Astrocyte (in vitro differentiated cells and primary cell): Measurements from ENCODE around the gene TPST2. TPM values are rescaled to one million over a fixed set of nuclear protein-coding genes. Genes with fewer than 3 reads are reported as not detected.
A peak's percentile ranks its signal among the peaks of the same experiment; 100 is the strongest.

Experiments used
- DNase-seq: peaks from one replicate; pipeline ENCODE4 v3.0.0-alpha.2; 2010; ENCODE audit warnings: low read depth
- FAIRE-seq: peaks from 2 replicates; lab custom pipeline; 2011; peaks lifted over from hg19 to GRCh38; lab: Jason Lieb, UNC
- H2AFZ ChIP-seq: 2 replicates; pipeline ENCODE4 v1.6.0; 2012; ENCODE audit warnings: low read depth, low read length, inconsistent platforms
- H3K27ac ChIP-seq: 2 replicates; pipeline ENCODE4 v1.5.1; 2011; ENCODE audit warnings: low read depth, low read length, inconsistent platforms
- H3K27me3 ChIP-seq: 2 replicates; pipeline ENCODE4 v1.6.0; 2011; ENCODE audit warnings: low read length, inconsistent platforms; ENCODE audit not compliant: insufficient read depth
- H3K36me3 ChIP-seq: 2 replicates; pipeline ENCODE4 v1.5.1; 2011; ENCODE audit warnings: low read length, inconsistent platforms; ENCODE audit not compliant: insufficient read depth
- H3K4me1 ChIP-seq: 2 replicates; pipeline ENCODE4 v1.5.1; 2011; ENCODE audit warnings: low read length, inconsistent platforms; ENCODE audit not compliant: insufficient read depth
- H3K4me2 ChIP-seq: 2 replicates; pipeline ENCODE4 v1.6.0; 2012; ENCODE audit warnings: low read length, inconsistent platforms
- H3K4me3 ChIP-seq: 2 replicates; pipeline ENCODE4 v1.5.1; 2011; ENCODE audit warnings: low read depth, mild to moderate bottlenecking, low read length, inconsistent platforms; ENCODE audit not compliant: insufficient read depth
- H3K79me2 ChIP-seq: 2 replicates; pipeline ENCODE4 v1.6.0; 2012; ENCODE audit warnings: mild to moderate bottlenecking, low read length, inconsistent platforms; ENCODE audit not compliant: insufficient read depth
- H3K9ac ChIP-seq: 2 replicates; pipeline ENCODE4 v1.6.0; 2012; ENCODE audit warnings: mild to moderate bottlenecking, low read length, inconsistent platforms
- H3K9me3 ChIP-seq: 2 replicates; pipeline ENCODE4 v1.5.1; 2012; ENCODE audit warnings: low read depth, mild to moderate bottlenecking, low read length, inconsistent platforms; ENCODE audit not compliant: insufficient read depth
- H4K20me1 ChIP-seq: 2 replicates; pipeline ENCODE4 v1.6.0; 2012; ENCODE audit warnings: low read length, inconsistent platforms; ENCODE audit not compliant: insufficient read depth
- H3K27ac Mint-ChIP-seq: one replicate; pipeline ENCODE4 v1.8.0; 2021; ENCODE audit warnings: mild to moderate bottlenecking, mixed read lengths; ENCODE audit not compliant: unreplicated experiment
- H3K27me3 Mint-ChIP-seq: one replicate; pipeline ENCODE4 v1.8.0; 2021; ENCODE audit warnings: low read depth, mixed read lengths; ENCODE audit not compliant: unreplicated experiment
- H3K36me3 Mint-ChIP-seq: one replicate; pipeline ENCODE4 v1.8.0; 2021; ENCODE audit warnings: low read depth, mixed read lengths; ENCODE audit not compliant: unreplicated experiment
- H3K4me1 Mint-ChIP-seq: one replicate; pipeline ENCODE4 v1.8.0; 2021; ENCODE audit warnings: low read depth, mixed read lengths; ENCODE audit not compliant: unreplicated experiment
- H3K4me3 Mint-ChIP-seq: one replicate; pipeline ENCODE4 v1.8.0; 2021; ENCODE audit warnings: mild to moderate bottlenecking, moderate library complexity, mixed read lengths; ENCODE audit not compliant: unreplicated experiment
- H3K9me3 Mint-ChIP-seq: one replicate; pipeline ENCODE4 v1.8.0; 2021; ENCODE audit warnings: mild to moderate bottlenecking, mixed read lengths; ENCODE audit not compliant: unreplicated experiment
- EZH2 ChIP-seq: IDR thresholded peaks from 2 replicates; pipeline ENCODE4 v1.6.1; 2012; ENCODE audit warnings: mild to moderate bottlenecking, low read length, inconsistent platforms; ENCODE audit not compliant: insufficient read depth
- total RNA-seq: library from RNA; stranded (reverse); gene quantifications from 2 replicates; pipeline ENCODE4 v1.2.1, GENCODE V29; 2021
- TF ChIP-seq, protein P1 (sequence below): IDR thresholded peaks from 2 replicates; pipeline ENCODE4 v1.5.1; 2011; ENCODE audit warnings: low read depth, mild to moderate bottlenecking, inconsistent platforms, low read length, moderate library complexity; ENCODE audit not compliant: insufficient read depth

The TPST2 gene
- total RNA-seq, 1 donor from 2014 or later = 55.7 TPM

DNA sequence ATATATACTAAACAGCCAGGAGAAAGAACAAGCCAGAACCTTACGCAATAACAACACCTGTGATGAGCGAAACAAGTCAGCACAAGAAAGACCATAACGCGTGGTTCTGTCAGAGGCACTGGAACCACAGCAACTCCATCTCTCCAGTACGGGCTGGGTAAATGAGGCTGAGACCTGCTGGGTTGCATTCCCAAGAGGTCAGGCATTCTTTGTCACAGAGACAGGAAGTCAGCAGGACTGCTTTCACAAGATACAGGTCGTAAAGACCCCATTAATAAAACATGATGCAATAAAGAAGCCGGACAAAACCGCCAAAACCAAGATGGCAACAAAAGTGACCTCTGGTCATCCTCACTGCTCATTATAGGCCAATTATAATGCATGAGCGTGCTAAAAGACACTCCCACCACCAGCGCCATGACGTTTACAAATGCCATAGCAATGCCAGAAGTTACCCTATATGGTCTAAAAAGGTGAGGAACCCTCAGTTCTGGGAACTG lies 21.7 kb downstream of the TPST2 start:
- FAIRE-seq (no peak), DNase-seq (peak; percentile 71)
- Histone ChIP-seq H3K36me3 (peaks cover 3% of the 10 kb centered on the region), H3K79me2 (peaks cover 79% of the 10 kb centered on the region), H3K4me1 (peaks cover 5% of the 10 kb centered on the region), H3K27me3 (no peaks in the 10 kb centered on the region), H3K4me3 (no peak overlapping the region), H3K27ac (no peak overlapping the region), H4K20me1 (peaks cover 79% of the 10 kb centered on the region), H3K4me2 (peak overlapping the region; percentile 23), H3K9me3 (no peaks in the 10 kb centered on the region), H2AFZ (no peak overlapping the region), H3K9ac (no peak overlapping the region)
- Mint-ChIP-seq H3K4me3 (no peak overlapping the region), H3K27me3 (no peaks in the 10 kb centered on the region), H3K9me3 (no peaks in the 10 kb centered on the region), H3K27ac (peak overlapping the region; percentile 60), H3K36me3 (peaks cover 12% of the 10 kb centered on the region), H3K4me1 (peaks cover 14% of the 10 kb centered on the region)
- no peak for TF ChIP-seq EZH2
- TF ChIP-seq, protein P1, sequence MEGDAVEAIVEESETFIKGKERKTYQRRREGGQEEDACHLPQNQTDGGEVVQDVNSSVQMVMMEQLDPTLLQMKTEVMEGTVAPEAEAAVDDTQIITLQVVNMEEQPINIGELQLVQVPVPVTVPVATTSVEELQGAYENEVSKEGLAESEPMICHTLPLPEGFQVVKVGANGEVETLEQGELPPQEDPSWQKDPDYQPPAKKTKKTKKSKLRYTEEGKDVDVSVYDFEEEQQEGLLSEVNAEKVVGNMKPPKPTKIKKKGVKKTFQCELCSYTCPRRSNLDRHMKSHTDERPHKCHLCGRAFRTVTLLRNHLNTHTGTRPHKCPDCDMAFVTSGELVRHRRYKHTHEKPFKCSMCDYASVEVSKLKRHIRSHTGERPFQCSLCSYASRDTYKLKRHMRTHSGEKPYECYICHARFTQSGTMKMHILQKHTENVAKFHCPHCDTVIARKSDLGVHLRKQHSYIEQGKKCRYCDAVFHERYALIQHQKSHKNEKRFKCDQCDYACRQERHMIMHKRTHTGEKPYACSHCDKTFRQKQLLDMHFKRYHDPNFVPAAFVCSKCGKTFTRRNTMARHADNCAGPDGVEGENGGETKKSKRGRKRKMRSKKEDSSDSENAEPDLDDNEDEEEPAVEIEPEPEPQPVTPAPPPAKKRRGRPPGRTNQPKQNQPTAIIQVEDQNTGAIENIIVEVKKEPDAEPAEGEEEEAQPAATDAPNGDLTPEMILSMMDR = no peak

DNA sequence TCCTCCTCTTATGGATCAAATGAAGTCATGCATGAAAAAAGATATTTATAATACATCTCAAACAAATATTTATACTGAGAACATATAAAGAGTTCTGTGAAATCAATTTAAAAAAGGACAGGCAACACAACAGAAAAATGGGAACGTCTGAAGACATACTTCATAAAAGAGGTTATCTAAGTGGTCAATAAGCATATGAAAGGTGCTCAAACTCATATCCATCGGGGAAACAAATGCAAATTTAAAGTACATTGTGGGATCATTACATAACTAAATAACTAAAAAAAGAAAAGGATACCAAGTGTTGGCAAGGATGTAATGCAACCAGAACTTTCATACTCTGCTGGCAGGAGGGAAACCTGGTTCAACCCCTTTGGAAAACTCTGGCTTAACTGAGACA lies 22.3 kb downstream of the TPST2 start:
- Histone ChIP-seq H3K4me1 (peaks cover 5% of the 10 kb centered on the region), H3K79me2 (peaks cover 79% of the 10 kb centered on the region), H3K36me3 (peaks cover 3% of the 10 kb centered on the region), H3K4me2 (no peak overlapping the region), H3K4me3 (no peak overlapping the region), H4K20me1 (peaks cover 78% of the 10 kb centered on the region), H3K9me3 (no peaks in the 10 kb centered on the region), H2AFZ (no peak overlapping the region), H3K27ac (no peak overlapping the region), H3K9ac (no peak overlapping the region), H3K27me3 (no peaks in the 10 kb centered on the region)
- Mint-ChIP-seq H3K27me3 (no peaks in the 10 kb centered on the region), H3K4me1 (peaks cover 14% of the 10 kb centered on the region), H3K36me3 (peaks cover 10% of the 10 kb centered on the region), H3K9me3 (no peaks in the 10 kb centered on the region), H3K4me3 (no peak overlapping the region), H3K27ac (no peak overlapping the region)
- FAIRE-seq = no peak
- DNase-seq = no peak
- TF ChIP-seq EZH2 = no peak
- TF ChIP-seq, protein P1 = no peak

DNA sequence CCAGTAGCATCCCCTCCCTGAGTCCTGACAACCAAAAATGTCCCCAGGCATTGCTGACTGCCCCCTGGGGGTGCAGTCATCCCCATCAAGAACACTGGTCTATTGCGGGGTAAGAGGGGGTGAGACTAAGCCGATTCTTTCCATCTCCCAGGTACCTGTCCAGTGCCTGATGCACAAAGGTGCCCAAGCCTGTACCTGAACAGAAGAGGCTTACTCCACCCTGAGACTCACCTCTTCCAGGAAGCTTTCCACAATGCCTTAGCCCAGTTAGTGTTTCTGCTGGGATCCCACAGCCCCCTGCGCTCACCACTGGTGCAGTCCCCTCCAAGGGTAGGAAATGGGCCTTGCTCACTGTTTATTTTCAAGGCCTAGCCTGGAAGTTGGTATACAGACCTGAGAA lies 22.9 kb downstream of the TPST2 start:
- Histone ChIP-seq H3K9me3 (no peaks in the 10 kb centered on the region), H3K9ac (no peak overlapping the region), H3K27ac (no peak overlapping the region), H2AFZ (no peak overlapping the region), H4K20me1 (peaks cover 80% of the 10 kb centered on the region), H3K4me3 (no peak overlapping the region), H3K36me3 (peaks cover 3% of the 10 kb centered on the region), H3K4me1 (peaks cover 5% of the 10 kb centered on the region), H3K4me2 (no peak overlapping the region), H3K27me3 (no peaks in the 10 kb centered on the region), H3K79me2 (peaks cover 78% of the 10 kb centered on the region)
- FAIRE-seq (no peak), DNase-seq (no peak)
- H3K4me1 Mint-ChIP-seq = peaks cover 14% of the 10 kb centered on the region
- H3K27me3 Mint-ChIP-seq = no peaks in the 10 kb centered on the region
- peaks cover 7% of the 10 kb centered on the region for H3K36me3 Mint-ChIP-seq
- no peaks in the 10 kb centered on the region for H3K9me3 Mint-ChIP-seq
- no peak overlapping the region for H3K4me3 Mint-ChIP-seq
- no peak overlapping the region for H3K27ac Mint-ChIP-seq
- no peak for TF ChIP-seq EZH2
- TF ChIP-seq, protein P1 = no peak
